Parathyroid adenoma (tissue), 2 donors: ENCODE measurements around the gene BAZ1B.

ENCODE experiments used
- H2AFZ ChIP-seq: fragments of 300-600 bp; sonication (generic); one replicate; pipeline ENCODE4 v1.7.0; 2017; ENCODE audit warnings: antibody characterized with exemption, mild to moderate bottlenecking
- H3K27ac ChIP-seq: fragments of 300-600 bp; sonication (generic); one replicate; pipeline ENCODE4 v1.7.0; 2017
- H3K27me3 ChIP-seq: fragments of 300-600 bp; sonication (generic); one replicate; pipeline ENCODE4 v1.7.0; 2017; ENCODE audit warnings: low read length; ENCODE audit not compliant: control insufficient read depth, insufficient read depth
- H3K36me3 ChIP-seq: fragments of 300-600 bp; sonication (generic); one replicate; pipeline ENCODE4 v1.7.0; 2017; ENCODE audit warnings: low read length; ENCODE audit not compliant: control insufficient read depth, insufficient read depth
- H3K4me1 ChIP-seq: fragments of 300-600 bp; sonication (generic); one replicate; pipeline ENCODE4 v1.7.0; 2017; ENCODE audit warnings: control low read depth
- H3K4me2 ChIP-seq: fragments of 300-600 bp; sonication (generic); one replicate; pipeline ENCODE4 v1.7.0; 2017; ENCODE audit warnings: low read length
- H3K4me3 ChIP-seq: fragments of 300-600 bp; sonication (generic); one replicate; pipeline ENCODE4 v1.7.0; 2017; ENCODE audit warnings: low read depth, low read length
- H3K79me2 ChIP-seq: fragments of 300-600 bp; sonication (generic); one replicate; pipeline ENCODE4 v1.7.0; 2017; ENCODE audit warnings: control low read depth
- H3K9ac ChIP-seq: fragments of 300-600 bp; sonication (generic); one replicate; pipeline ENCODE4 v1.7.0; 2017; ENCODE audit warnings: mild to moderate bottlenecking
- H3K9me3 ChIP-seq: fragments of 300-600 bp; sonication (generic); one replicate; pipeline ENCODE4 v1.7.0; 2017; ENCODE audit warnings: low read length; ENCODE audit not compliant: control insufficient read depth
- CTCF ChIP-seq: fragments of 300-600 bp; sonication (generic); IDR thresholded peaks from one replicate; pipeline ENCODE4 v1.7.0; 2017; ENCODE audit warnings: antibody characterized with exemption, mild to moderate bottlenecking
- donor health status: primary hyperparathyroidism.

Gene BAZ1B

GRCh38 chr7:73429622-73430505 lies 92.2 kb downstream of the BAZ1B start:
- H3K79me2 ChIP-seq: no peaks in the 10 kb centered on the region
- H3K36me3 ChIP-seq: no peaks in the 10 kb centered on the region
- TF ChIP-seq CTCF: no peak
- H3K4me3 ChIP-seq: no peak overlapping the region
- no peaks in the 10 kb centered on the region for H3K27me3 ChIP-seq
- H2AFZ ChIP-seq: peak overlapping the region; percentile 41
- H3K9ac ChIP-seq: no peak overlapping the region
- no peak overlapping the region for H3K4me2 ChIP-seq
- H3K27ac ChIP-seq: no peak overlapping the region
- H3K9me3 ChIP-seq: no peaks in the 10 kb centered on the region
- H3K4me1 ChIP-seq: peaks cover 6% of the 10 kb centered on the region

- no peaks in the 10 kb centered on the region for H3K79me2 ChIP-seq
- peak overlapping the region; percentile 41 for H2AFZ ChIP-seq
- no peaks in the 10 kb centered on the region for H3K27me3 ChIP-seq
- H3K4me1 ChIP-seq: peaks cover 6% of the 10 kb centered on the region
- no peak overlapping the region for H3K27ac ChIP-seq
- no peak for TF ChIP-seq CTCF
- H3K36me3 ChIP-seq: no peaks in the 10 kb centered on the region
- no peak overlapping the region for H3K4me3 ChIP-seq
- H3K9ac ChIP-seq: no peak overlapping the region
- no peak overlapping the region for H3K4me2 ChIP-seq
- no peaks in the 10 kb centered on the region for H3K9me3 ChIP-seq
These were observed 92.9 kb downstream of the BAZ1B start for GRCh38 chr7:73429215-73429614.

- H3K9ac ChIP-seq: no peak overlapping the region
- peaks cover 6% of the 10 kb centered on the region for H3K4me1 ChIP-seq
- H2AFZ ChIP-seq: peak overlapping the region; percentile 41
- no peak overlapping the region for H3K4me2 ChIP-seq
- H3K27me3 ChIP-seq: no peaks in the 10 kb centered on the region
- no peak overlapping the region for H3K4me3 ChIP-seq
- no peaks in the 10 kb centered on the region for H3K79me2 ChIP-seq
- no peak for TF ChIP-seq CTCF
- no peaks in the 10 kb centered on the region for H3K36me3 ChIP-seq
- H3K27ac ChIP-seq: no peak overlapping the region
- H3K9me3 ChIP-seq: no peaks in the 10 kb centered on the region
These were observed 93.9 kb downstream of the BAZ1B start for GRCh38 chr7:73427902-73428787.

- Histone ChIP-seq H3K36me3 (no peaks in the 10 kb centered on the region), H3K4me2 (no peak overlapping the region), H3K9me3 (no peaks in the 10 kb centered on the region), H3K4me3 (no peak overlapping the region), H3K27ac (no peak overlapping the region), H3K9ac (no peak overlapping the region), H3K27me3 (no peaks in the 10 kb centered on the region), H2AFZ (no peak overlapping the region), H3K79me2 (no peaks in the 10 kb centered on the region), H3K4me1 (peaks cover 6% of the 10 kb centered on the region)
- TF ChIP-seq CTCF: no peak
These were observed 96.1 kb downstream of the BAZ1B start for GRCh38 chr7:73426016-73426415.
